ENCODE data around the gene GLRX5.
A peak's percentile ranks its signal among the peaks of the same experiment; 100 is the strongest.

Gene GLRX5

DNA sequence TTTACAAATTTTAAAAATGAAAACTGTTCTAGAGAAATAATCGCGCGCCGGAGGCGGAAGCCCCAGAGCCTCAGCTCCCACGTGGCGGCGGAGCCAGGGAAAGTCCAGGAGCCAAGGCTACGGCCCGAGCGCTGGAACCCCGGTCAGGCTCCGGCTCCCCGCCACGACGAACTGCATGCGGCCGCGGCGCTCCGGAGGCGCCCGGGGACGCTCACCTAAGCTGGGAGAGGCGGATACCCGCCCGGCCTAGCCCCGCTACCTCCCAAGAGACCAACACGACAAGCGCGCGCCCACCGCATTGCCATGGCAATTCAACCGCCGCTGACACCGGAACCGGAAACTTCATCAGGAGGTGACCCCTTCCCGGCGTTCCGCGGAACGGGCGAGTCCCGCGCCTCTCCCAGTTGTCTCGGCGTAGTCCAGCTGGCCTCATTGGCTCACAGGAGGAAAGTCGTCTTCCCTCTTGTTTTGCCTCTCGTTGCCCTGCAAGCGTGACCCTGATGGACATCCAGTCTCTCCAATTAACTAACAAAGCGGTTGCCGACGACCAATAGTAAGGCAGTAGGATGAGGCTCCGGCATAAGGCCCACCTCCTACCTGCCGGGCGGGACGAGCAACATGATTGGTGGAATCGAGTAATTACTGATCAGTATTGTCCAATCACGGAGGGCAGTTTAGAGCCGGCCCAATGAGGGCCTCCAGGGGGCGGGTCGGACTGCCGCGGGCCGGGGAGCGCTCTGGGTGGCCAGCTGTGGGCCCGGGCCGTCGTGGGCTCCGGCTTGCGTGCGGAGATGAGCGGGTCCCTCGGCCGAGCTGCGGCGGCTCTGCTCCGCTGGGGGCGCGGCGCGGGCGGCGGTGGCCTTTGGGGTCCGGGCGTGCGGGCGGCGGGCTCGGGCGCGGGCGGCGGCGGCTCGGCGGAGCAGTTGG, at the start of gene GLRX5:
TSS of gene GLRX5 (plus strand) at position 752 of the 927 bp plus-strand sequence. CDS start at position 792, 40 bp downstream.
- DNase-seq: peak; percentile 99 to 100

DNA sequence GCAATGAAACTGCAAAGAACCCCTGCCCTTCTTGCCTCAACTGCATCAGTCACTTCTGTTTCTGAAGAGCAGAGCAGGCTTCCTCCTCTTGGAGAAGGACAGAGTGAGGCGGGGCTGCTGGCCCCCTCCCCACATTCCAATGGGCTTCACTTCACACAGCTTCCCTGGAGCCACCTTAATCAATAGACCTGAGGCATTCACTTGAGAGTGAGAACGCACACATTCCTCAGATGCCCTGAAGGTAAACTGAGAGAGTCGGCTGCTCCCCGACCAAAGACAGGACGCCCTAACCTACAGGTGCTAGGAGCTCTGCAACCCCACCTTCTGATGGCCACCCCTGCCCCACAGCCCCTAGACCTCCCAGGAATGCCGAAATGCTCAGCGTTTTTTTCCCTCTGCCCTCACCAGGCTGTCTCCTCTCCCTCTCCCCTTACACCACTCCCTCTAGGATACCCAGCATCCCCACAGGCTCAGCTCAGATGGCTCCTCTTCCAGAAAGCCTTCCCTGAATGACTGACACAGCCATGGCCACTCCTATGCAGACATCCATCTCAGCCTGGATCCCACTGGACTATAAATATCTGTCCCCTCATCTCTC, 49.5 kb upstream of the GLRX5 start:
- DNase-seq: no peak

GRCh38 chr14:95486875-95487668, 47.8 kb upstream of the GLRX5 start:
- DNase-seq: no peak

GRCh38 chr14:95487669-95488084, 47.2 kb upstream of the GLRX5 start:
- no peak for DNase-seq

GRCh38 chr14:95488376-95489213, 46.3 kb upstream of the GLRX5 start:
- peak in 1 of 2 donors; percentile 32 for DNase-seq

- no peak for DNase-seq
Observed at GRCh38 chr14:95489214-95490137, 45.4 kb upstream of the GLRX5 start.

DNA sequence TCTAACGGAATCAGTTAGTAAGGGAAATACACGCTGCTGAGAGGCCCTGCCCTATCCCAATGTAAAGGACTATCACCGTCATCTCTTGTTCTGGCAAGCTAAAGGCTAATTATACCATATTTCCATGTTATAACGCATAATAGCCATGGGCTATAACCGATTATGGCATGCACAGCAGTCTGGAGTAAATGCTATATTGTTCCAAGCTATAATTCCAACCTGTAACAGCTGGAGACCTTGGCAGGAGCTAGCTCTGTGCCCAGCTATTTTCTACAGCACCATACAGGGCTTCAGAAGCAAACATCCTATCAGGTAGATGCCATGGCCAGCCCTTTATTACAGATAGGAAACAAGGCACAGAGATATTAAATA, 44.7 kb upstream of the GLRX5 start:
- no peak for DNase-seq

GRCh38 chr14:95490727-95491451, 44.0 kb upstream of the GLRX5 start:
- DNase-seq: no peak

GRCh38 chr14:95491936-95492608, 42.8 kb upstream of the GLRX5 start:
- DNase-seq: no peak

- no peak for DNase-seq
Observed at GRCh38 chr14:95493503-95493902, 41.3 kb upstream of the GLRX5 start.

- DNase-seq: no peak
Observed at GRCh38 chr14:95493976-95494375, 40.9 kb upstream of the GLRX5 start.

DNA sequence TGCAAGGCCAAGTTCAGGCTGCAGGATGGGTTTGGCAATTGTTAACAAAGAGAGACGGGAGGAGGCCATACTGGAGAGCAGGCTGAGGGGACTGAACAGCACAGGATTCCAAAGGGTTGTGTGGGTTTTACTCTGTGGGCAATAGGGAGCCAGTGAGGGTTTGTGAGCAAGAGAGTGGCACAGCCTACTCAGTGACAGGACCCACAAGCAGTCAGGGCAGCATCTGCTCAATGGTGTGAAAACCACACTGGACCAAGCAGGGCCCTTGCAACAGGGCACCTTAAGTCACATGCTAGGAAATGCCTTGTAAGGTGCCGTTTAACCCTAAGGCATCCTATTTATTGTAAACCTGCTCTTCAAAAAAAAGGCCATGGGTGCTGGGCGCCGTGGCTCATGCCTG, 40.4 kb upstream of the GLRX5 start:
- no peak for DNase-seq

GRCh38 chr14:95495076-95495475, 39.8 kb upstream of the GLRX5 start:
- DNase-seq: no peak

DNA sequence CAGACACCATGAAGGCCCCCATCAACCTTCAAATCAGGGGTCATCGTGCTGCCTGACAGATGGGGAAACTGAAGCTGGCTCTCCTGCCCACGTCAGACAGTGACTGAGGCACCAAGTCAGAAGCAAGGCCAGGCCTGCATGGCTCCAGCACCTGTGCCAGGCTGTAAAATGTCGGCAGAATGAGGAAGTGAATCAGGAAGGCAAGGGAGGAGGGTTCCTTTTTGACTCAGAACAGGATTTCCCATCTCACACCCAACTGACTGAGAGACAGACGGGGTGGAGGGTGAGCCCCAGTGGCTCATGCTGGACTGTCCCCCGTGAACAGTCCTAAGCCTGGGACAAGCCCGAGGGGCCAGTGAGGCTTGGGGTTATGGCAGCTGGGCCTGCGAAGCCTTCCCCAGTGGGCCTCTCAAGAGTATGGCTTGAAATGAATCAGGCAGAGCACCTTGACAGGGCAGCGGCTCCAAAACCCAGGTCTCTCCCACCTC, 39.3 kb upstream of the GLRX5 start:
- peak; percentile 78 to 80 for DNase-seq

DNA sequence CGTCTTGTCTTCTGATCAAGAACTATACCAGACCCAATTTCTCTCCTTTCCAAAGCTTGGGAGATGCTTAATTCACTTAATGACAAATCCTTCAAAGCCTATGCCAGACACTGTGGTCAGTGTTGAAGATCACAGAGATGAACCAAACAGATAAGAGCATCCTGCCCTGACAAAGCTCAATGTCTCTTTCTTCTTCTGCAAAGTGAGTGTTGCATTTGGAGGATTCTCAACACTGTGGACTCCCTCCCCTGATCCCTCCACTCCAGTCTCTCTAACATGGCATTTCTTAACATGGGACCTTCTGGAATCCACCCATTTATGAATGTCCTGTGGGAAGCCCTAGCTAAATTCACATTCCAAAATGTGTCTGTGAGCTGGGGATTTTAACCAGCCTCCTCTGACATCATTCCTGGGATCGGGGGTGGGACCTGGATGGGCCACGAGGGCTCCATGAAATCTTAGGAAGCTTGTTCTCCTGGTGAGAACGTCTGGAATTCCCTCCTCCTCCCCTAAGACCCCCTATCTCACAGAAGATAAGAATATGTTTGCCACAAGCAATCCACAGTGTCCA, 38.7 kb upstream of the GLRX5 start:
- DNase-seq: no peak

DNA sequence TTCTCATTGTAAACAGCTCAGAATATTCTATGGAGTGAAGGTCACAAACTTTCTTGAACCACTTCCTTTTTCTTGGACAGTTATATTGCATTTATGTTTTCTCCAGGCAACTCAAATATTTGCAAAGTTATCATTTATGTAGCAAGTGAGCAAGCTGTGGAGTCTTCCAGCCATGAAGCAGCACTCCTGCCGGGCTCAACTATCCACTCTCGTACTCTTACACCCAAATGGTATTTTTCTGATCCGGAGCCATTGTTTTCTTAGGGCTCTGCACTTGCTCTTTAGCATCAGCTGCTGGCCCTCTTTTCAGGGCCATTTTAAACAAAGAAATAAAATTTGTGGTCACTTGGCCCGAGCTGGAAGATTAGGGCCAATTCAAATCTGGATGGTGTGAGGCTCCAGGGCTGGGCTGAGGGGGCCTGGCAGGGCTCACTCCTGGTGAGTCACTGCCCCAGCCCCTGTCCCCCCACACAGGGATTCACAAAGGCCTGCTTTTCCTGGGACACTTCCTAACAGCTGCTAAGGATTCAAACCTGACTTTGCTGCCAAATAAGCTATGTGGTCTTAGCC, 38.1 kb upstream of the GLRX5 start:
- DNase-seq: peak in 1 of 2 donors; percentile 35

GRCh38 chr14:95497561-95498011, 37.3 kb upstream of the GLRX5 start:
- no peak for DNase-seq

DNA sequence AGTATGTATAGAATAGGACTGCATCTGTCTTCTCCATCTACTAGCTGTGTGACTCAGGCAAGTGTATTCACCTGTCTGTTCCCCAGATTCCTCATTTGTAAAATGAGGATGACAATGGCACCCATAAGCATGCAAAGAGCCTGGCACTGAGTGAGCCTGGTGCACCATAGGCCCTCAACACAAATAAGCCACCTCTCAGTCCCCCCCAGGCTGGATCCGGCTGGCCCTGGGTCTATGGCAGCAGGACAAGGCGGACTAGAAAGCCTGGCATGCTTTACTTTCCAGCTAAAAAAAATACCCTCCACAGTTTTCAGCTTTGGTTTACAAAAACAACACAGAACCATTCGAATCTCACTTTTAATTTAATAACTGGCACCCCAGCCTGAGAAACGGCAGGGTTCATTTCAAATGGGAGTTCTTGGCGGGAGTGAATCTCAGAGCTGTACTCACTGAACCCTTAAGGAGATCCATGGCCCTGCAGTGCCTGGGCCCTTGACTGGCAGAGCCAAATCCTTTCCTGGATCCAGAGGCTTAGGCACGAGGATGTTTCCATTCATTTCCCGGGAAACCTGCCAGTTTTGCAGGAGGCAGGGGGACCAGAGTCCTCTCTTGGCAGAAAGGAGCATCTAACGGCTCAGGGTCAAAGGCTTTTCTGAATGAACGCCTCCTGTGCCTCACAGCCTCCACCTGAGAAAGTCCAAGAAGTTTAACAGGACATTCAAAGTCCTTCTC, 36.1 kb upstream of the GLRX5 start:
- no peak for DNase-seq
